Endometrial microvascular endothelial cells (primary cell): ENCODE measurements around the gene ALS2CL. TPM values are rescaled to one million over a fixed set of nuclear protein-coding genes. Genes with fewer than 3 reads are reported as not detected.

Experiments
- in situ Hi-C: cut with HindIII; loops from 2 replicates; pipeline ENCODE4 v1.10.0; 2017; ENCODE audit warnings: low sequenced_read_pairs, low pct_unique_long_range_greater_than_20kb; ENCODE audit errors: inconsistent ontology term
- total RNA-seq: library from RNA; depleted of rRNA; stranded (reverse); fragments of >200 nt; gene quantifications from one replicate; pipeline ENCODE4 v1.2.3, GENCODE V29; 2015; ENCODE audit errors: inconsistent ontology term

ALS2CL gene
- total RNA-seq, 1 donor from 2014 or later = 6.8 TPM

DNA sequence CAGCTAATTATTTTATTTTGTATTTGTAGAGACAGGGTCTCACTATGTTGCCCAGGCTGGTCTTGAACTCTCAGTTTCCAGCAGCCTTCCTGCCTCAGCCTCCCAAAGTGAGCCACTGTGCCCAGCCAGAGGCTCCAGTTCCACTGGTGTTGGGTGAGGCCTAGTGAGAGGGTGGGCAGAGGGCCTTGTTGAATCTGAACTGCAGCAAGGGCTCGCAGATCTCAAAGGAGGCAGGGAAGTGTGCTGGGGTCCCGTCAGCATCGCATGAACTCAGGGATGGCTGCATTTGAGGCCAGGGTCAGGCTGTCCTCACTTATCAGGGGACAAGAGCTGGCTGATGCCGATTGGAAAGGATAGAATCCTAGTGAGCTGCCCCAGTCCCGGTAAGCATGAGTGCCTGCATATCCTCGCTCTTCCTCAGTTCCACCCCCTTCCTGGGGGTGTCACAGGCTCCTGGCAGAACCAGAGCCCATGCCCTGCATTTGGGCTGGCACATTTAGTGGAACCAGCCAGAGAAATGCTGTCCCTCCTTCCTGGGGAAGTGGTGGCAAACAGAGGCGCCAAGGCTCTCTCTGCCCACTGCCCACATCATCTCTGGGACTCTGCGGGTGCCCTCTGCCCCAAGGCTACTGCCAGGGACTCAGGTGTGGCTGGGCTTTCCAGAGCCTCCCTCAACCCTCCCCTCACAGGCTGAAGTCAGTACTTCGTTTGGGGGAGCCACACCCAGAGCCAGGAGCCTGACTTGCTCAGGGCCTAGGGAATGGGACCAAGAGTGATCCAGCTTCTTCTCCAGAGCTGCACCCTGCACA is 24.1 kb downstream of the ALS2CL start:
- in situ Hi-C loops = no loop called here

DNA sequence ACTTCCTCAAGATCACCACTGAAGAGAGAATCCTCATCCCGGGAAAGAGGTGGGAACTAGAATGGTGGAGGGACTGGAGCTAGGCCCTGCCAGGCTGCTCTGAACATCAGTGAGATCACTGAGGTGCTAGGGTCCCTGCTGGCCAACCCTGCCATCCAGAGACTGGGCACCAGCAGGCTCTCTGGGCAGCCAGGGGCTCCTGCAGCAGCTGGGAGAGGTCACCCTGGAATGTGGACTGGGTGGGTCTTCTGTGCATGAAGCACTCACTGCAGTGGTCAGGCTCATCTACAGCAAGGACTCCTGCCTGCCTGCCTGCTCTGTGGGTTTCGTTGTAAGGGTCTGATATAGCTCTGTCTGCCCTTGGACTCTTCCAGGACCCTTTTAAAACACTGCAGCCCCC is 24.9 kb downstream of the ALS2CL start:
- in situ Hi-C loops = no loop called here

DNA sequence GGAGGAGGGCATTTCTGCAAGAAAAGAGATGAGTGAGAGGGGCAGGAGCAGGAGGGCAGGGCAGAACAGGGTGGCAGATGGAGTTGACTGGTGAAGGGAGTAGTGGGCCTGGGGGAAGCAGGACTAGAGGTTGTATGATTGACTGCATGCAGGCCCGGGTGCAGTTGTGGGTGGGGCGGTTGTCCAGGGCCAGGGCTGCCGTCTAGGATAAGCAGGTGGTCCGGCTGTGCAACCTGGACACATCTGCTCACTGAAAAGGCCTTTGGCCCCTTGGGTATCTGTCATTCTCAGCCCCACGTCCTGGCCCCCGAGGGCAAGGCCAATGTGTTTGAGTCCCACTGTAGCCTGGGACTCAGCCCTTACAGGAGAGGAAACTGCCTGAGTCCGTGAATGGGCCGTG is 25.4 kb downstream of the ALS2CL start:
- in situ Hi-C loops = no loop called here

DNA sequence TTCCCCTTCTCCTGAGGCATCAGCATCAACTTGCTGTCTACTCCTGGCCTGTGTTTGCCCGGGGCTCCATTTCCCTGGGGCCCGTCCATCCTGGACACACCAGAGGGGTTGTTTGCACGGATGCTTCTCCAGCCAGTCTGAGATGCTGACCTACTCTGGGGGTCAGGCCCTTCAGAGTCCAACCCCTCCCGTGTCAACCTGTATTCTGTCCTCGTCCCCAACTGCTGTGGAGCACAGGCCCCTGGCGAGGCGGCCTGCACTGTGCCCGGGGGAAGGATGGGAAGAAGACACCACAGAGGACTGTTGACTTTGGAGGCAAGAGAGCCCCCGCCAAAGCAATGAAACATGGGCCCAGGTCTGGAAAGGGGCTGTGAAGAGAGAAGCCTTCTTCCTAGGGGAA is 25.8 kb downstream of the ALS2CL start:
- in situ Hi-C loops = no loop called here

DNA sequence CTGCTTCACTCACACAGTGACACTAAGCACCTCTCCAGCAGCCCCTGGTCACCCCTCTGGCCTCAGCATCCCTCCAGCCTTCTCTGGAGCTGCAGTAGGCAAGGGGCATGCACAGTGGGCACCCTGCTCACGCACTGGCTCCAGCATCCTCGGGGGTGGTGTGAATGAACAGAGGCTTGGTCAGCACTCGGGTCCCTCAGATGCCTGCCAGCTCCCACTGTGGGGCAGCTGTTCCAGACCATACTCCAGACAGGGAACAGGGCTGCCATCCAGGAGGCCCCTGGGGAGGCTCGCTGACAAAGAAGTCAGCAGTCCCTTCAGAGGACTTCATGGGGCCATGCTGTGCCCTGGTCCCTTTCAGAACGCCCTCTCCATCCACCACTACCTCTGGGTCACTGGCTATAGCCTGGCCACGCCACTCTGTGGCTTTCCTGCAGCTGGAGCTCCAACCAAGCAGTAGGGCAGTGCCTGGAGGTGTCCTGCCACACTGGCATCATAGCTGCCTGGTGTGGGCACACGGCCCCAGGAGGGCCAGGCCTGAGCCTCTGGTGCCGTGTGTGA is 26.3 kb downstream of the ALS2CL start:
- in situ Hi-C loops = no loop called here

DNA sequence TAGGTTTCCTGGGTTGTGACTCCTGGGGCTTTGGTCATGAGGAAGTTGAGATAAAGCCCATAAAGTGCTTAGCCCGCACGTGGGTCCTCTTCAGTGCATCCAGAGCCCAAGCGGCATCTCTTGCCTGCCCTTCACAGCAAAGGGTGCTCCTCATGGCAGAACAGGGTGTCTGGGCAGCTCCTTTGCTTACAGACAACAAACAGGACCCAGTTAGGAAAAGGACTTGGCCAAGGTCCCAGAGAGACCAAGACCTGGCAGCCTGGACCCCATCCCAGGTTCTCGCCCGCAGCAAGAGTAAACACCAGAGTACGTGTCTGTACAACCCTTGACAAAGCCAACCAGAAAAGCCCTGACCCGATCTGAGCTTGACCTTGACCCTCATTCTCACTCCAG is 27.0 kb downstream of the ALS2CL start:
- in situ Hi-C loops = no loop called here

DNA sequence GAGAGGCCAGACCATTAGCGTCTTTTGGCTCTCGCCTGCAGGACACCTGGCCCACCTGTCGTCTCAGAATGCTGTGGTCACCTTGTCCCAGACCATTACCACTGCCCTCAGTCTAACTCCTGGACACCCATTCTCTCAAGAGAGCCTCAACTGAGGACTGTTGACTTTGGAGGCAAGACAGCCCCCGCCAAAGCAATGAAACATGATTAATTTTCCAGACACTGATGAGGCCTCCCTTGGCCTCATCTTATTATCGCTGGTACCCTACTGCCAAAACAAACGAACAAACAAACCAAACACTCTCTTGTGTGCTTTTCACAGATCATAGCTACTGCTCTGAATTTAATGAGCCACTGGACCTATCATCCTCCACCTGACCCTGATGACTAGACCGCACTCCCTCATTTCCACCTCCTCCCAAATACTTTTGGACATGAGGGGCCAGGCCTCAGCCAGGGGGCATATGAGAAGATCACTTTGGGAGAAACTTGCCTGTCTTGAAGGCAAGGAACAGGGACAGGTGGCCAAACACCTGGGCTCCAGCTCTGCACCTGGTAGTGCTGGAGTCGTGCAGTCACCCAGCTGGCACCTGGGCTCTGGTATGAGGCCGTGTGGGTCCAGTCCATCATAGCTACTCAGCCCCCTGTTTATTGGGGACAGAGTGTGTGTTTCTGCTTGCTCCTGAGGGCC is 27.6 kb downstream of the ALS2CL start:
- in situ Hi-C loops = no loop called here

DNA sequence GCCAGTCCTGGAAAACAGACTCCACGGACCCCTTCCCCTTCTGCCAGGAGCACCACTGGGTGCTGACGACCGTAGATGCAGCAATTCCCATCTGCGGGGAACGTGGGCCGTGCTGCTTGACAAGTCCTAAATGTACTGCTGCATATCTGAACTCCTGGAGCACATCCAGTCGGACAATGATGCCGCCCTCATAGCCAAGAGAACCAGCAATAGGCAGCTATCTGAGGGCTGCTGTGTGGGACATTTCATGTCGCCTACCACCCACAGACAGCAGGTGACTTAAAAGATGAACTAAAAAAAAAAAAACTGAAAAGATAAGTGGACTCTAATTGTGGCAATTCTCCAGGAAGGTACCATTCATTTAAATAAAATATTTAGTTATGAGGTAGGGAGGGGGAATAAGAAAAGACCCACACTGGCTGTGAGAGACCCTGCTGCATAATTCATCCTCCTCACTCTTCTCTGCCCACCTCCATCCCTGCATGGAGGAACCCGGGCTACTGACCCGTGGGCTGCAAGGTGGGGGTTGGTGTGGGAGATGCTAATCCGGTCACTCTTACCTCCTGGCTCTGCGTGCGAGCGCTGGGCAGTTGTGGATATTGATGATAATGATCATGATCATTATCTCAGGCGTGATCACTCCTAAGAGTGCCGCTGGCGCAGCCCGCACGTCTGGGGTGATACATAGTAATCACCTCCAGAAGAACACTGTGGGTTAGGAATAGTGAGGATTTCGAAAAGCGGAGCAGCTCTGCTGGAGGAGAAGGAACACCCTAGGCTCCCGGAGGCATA is 28.3 kb downstream of the ALS2CL start:
- in situ Hi-C loops = no loop called here

DNA sequence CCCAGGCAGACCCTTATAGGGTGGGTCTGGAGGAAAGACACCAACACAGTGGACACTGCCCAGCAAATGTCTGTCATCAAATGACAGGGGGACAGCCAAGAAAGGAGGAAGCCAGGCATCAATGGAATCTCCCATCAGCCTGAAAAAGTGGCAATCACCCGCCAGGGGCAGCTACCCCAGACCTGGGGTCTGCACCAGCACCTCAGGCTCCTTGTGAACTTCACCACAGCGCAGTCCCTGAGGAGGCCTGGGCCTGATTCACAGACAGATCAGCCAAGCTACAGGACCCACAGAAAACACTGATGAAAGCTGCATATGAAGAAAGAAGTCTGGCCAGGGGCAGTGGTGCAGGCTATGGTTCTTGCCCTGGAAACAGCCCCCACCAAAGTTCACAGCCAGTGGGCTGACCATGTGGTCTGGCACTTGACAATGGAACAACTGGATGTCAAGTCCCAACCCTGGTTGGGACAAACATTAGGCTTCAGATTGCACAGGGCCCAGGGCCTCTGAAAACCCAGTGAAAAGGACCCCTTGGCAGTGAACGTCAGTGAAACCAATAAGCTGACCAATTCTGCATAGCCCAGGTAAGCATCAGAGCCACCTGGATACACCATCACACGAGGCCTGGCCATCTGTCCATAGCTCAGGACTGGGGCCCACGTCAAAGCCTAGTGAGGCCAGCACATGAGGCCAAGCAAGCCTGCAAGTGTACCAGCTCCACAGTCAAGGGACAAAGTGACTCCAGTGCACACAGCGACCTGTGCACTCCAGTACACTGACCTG is 29.1 kb downstream of the ALS2CL start:
- in situ Hi-C loops = no loop called here

DNA sequence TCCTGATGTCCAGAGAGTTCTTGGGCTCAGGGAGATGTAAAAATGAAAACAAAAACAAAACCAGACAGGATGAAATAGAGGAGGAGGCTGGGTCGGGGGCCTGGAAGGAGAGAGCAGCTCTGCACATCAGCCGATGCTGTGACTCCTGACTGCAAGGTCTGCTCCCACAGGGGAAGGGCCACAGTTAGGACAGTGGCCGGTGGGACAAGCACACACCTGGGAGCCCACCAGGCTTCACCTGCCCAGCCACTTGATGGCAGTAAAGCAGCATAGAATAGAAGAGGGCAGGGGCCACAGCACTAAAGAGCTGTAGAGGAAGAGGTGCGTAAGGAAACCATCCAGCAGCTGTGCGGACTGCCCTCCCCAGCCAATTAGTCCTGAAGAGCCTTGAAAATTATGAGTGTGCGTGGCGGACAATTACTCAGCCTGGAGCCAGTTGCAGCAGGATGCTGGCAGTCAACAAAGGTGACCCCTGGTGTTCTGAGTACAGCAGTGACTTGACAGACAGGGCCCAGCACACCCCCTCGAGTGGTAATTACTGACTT is 29.8 kb downstream of the ALS2CL start:
- in situ Hi-C loops = no loop called here

DNA sequence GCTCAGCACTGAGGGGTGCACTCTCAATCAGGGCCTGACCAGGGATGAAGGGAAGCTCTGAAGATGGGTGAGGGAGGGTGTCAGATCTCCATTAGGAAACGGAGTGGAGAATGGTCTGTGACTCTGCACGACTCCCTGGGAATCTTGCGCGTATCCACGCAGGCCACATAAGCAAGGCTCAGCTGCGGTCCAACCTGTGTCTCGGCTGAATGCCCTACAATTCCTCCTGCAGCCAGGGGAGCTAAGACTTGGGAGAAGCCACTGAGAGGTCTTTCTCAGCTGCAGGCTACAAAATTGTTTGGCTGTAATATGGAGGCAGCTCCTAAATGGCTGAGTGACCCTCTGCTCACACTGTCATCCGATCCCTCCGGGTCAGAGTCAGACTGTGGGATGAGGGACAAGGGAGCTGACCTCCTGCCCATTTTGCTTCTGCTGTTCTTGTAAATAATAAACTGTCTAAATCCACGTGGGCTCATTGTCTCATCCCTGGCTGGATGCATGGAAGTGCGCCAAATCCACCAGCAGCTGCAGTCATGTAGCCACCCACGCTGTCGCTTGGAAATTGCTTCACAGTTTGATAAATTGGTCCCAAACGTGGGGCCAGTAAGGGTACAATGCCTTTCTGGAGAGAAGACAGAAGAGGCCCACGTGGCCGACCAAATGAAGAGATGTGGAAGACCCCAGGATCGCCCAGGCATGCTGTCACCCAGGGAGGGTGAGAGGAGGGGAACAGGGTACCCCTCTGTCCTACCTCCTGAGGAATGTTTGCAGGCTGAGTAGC is 30.5 kb downstream of the ALS2CL start:
- in situ Hi-C loops = no loop called here

DNA sequence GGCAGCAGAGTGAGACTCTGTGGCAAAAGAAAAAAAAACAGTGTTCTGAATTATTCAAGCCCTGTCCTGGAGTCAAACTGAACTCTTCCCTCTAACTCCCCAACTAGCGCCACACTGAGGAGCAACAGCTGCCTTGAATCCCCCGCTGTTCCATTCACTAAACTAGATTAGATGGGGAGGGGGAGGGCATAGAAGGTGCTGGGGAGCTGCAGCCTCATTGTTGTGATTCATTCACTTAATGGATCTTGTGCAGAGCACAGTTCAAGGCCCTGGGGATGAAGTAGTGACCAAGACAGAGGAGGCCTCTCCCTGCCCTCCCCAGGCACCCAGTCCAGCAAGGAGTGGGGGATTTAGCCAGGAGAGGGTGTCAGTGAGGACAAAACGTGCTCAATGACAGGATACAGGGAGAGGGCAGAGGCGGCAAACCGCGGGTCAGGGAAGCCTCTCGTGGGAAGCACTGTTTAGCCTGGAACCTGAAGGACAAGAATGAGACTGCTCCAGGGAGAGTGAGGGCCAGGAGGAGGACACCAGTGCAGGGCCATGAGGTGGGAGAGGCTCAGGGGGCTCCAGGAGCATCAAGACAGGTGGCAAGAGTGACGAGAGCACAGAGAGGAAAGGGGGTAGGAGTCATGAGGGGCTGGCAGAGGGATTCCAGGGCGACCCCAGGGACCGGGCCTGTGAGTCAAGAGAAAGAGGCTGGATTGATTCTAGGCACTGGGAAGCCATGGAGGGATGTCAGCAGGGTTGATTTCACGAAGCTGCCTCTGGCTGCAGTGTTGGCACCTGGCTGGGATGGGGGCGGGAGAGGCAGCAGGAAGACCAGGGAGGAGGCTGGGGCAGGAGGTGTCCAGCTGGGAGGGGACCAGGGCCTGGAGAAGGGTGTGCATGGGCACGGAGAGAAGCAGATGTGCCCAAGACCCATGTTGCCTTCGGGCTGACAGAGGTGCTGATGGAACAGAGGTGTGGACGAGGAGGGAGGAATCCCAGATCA is 31.4 kb downstream of the ALS2CL start:
- in situ Hi-C loops = no loop called here

DNA sequence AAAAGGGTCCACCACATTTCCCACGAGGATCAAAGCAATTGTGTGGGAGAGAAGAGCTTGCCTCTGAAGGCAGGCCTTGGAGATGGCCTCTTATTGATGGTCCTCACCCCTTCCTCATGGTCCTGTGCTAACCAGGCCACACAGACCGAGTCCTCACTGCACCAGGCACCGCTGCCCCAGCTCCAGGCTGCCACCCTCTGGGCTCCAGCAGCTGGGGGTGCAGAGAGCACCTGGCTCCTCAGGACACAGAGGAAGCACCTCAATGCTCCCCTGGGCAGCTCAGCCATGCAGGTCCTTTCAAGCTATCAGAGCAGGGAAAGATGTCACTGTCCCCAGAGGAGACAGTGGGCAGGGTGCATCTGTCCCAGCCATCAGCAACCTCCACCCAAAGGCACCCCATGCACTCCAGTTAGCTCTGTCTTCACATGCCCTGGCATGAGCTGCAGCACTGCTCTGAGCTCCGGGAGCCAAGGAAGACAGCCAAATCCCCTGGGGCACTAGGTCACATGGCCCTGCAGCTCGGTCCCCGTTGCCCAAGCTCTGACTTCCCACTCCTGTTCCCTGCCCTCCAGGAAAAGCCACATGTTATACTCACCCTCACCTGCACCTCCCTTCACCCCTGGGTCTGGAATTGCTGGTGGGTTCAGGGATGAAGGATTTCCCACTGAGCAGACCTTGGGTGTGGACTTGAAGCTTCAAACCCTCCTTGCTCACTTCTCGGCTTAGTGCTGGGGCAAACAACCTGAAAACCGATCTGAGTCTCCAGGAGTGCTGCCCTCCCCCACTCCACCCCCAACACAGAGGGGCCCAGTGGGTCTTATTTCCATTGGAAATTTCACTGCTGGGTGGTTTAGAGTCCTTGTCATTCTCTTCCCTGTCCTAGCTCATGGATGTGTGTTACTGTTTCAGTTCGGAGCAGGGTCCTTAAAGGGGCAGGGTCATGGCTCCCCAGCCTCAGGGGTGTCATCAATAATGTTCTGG is 32.6 kb downstream of the ALS2CL start:
- in situ Hi-C loops = no loop called here

DNA sequence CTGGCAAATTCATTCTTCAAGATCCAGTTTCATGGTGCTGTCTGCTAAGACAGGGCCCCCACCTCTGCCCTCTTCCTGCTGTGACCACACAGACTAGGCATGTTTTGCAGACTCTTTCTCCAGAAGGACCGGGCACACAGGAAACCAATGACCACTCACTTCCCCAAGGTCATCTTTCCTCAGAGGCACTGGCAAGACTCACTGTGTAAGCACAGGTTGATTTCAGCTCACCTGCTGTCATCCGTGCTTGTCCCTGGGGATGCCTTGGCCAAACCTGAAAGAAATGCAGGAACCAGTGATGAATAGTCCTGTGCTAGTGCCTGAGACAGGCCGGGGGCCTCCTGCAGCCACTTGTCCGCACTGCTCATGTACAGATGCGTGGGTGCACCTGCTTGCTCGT is 33.5 kb downstream of the ALS2CL start:
- in situ Hi-C loops = no loop called here

DNA sequence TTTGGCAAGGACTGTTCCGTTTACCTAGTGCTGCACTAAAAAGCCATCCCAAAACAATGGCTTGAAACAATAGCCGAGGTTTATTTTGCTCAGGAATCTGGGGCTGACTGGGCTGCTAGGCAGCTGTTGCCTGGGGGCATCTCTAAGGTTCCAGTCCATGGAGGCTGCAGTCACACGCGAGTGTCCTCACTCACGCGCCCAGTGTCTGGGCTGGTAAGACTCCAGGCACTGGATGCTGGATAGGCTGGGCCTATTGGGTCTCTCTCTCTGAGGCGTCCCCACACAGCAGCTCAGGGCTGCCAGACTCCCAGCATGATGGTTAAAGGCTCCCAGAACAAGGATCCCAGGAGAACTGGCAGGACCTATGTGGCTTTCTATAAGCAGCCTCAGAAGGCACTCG is 34.2 kb downstream of the ALS2CL start:
- in situ Hi-C loops = no loop called here
